Epithelial cell of proximal tubule (primary cell): ENCODE measurements around the gene NUP93. TPM values are rescaled to one million over a fixed set of nuclear protein-coding genes. Genes with fewer than 3 reads are reported as not detected.

Experiments used
- DNase-seq: peaks from one replicate; pipeline ENCODE4 v3.0.0-alpha.2; 2011; ENCODE audit warnings: low read depth
- H3K4me3 ChIP-seq: 2 replicates; pipeline ENCODE4 v1.5.1; 2011; ENCODE audit warnings: low read depth, mild to moderate bottlenecking, low read length
- CTCF ChIP-seq: conservative IDR thresholded peaks from 2 replicates; pipeline ENCODE4 v1.5.1; 2012; ENCODE audit warnings: low read depth, mild to moderate bottlenecking, low read length
- total RNA-seq: library from RNA; depleted of rRNA; stranded (reverse); fragments of >200 nt; gene quantifications from 2 replicates; pipeline ENCODE4 v1.2.3, GENCODE V29; 2015

The NUP93 gene
- total RNA-seq, 1 donor from 2014 or later = 92.5 TPM

GRCh38 chr16:56847173-56847910, 117.4 kb downstream of the NUP93 start:
- no peak for TF ChIP-seq CTCF
- H3K4me3 ChIP-seq = no peak overlapping the region
- DNase-seq = no peak

GRCh38 chr16:56848029-56848936, 118.4 kb downstream of the NUP93 start:
- no peak for TF ChIP-seq CTCF
- no peak overlapping the region for H3K4me3 ChIP-seq
- peak; percentile 71 for DNase-seq

GRCh38 chr16:56848955-56849689, 119.2 kb downstream of the NUP93 start:
- H3K4me3 ChIP-seq = no peak overlapping the region
- TF ChIP-seq CTCF = no peak
- peak; percentile 69 for DNase-seq

- H3K4me3 ChIP-seq = no peak overlapping the region
- peak; percentile 74 for DNase-seq
These were observed 120.1 kb downstream of the NUP93 start for GRCh38 chr16:56849690-56850680.

GRCh38 chr16:56851671-56852400, 121.9 kb downstream of the NUP93 start:
- no peak for DNase-seq
- peak; percentile 67 for TF ChIP-seq CTCF
- H3K4me3 ChIP-seq = no peak overlapping the region

More at GRCh38 chr16:56849690-56850680, 120.1 kb downstream of the NUP93 start:
- TF ChIP-seq CTCF = no peak
